ENCODE data around the gene TBC1D9B. TPM values are rescaled to one million over a fixed set of nuclear protein-coding genes. Genes with fewer than 3 reads are reported as not detected.

TBC1D9B gene
- 41.1 TPM for polyA plus RNA-seq (2013, experiment 1 of 2)
- 39.6 TPM for polyA plus RNA-seq (2013, experiment 2 of 2)

GRCh38 chr5:179907556-179908324 is at the start of gene TBC1D9B:
TSS of gene TBC1D9B (minus strand) at chr5:179907897. CDS start at chr5:179907821, 76 bp downstream.
- Histone ChIP-seq H2BK5ac (ENCODE audit: low read length) (peak within 1 kb of the TSS; percentile 6), H3K4ac (ENCODE audit: low read length) (peak within 1 kb of the TSS; percentile 79), H3K4me1 (ENCODE audit: control insufficient read depth in 2 of 2, insufficient read depth in 1 of 2, low read depth in 1 of 2, low read length in 2 of 2) (peaks cover 7 to 8% of the 10 kb centered on the region in 2 donors), H3K27ac (replicated peaks; ENCODE audit: low read length) (no peak within 1 kb of the TSS), H3K4me3 (ENCODE audit: low read length in 2 of 2) (peak within 1 kb of the TSS; percentile 81 to 97), H3K9ac (ENCODE audit: low read depth, low read length, poor library complexity) (peak within 1 kb of the TSS; percentile 99), H2BK15ac (ENCODE audit: low read length) (no peak within 1 kb of the TSS), H4K91ac (ENCODE audit: low read depth, low read length, poor library complexity) (no peak within 1 kb of the TSS), H2AK5ac (ENCODE audit: low read depth, low read length) (peak within 1 kb of the TSS; percentile 95), H3K27me3 (ENCODE audit: control insufficient read depth in 3 of 3, insufficient read depth in 3 of 3, low read depth in 1 of 3, low read length in 3 of 3) (no peaks in the 10 kb centered on the region), H2BK12ac (ENCODE audit: low read length) (no peak within 1 kb of the TSS), H3K79me1 (ENCODE audit: low read depth, low read length) (peaks cover 10% of the 10 kb centered on the region), H3K23ac (ENCODE audit: low read depth, low read length, poor library complexity) (peak within 1 kb of the TSS; percentile 97), H3K18ac (ENCODE audit: low read length) (peak within 1 kb of the TSS; percentile 98), H3K9me3 (replicated peaks in 1 of 2; ENCODE audit: control insufficient read depth in 2 of 2, insufficient read depth in 1 of 2, low read depth in 1 of 2, low read length in 2 of 2) (no peaks in the 10 kb centered on the region), H4K8ac (ENCODE audit: low read depth, low read length) (peak within 1 kb of the TSS; percentile 25), H3K4me2 (ENCODE audit: insufficient read depth, low read length, poor library complexity, severe bottlenecking) (peak within 1 kb of the TSS; percentile 92), H2BK120ac (ENCODE audit: low read depth, low read length) (no peak within 1 kb of the TSS), H3K14ac (ENCODE audit: low read length) (peak within 1 kb of the TSS; percentile 98), H2AFZ (ENCODE audit: low read length) (peak within 1 kb of the TSS; percentile 95), H3K36me3 (replicated peaks in 1 of 2; ENCODE audit: control insufficient read depth in 2 of 2, insufficient read depth in 2 of 2, low read length in 2 of 2) (peaks cover 17 to 32% of the 10 kb centered on the region in 2 donors)
- peak; percentile 67 for DNase-seq (ENCODE audit: low spot score)
- no CpG with 5 or more reads among the region's 105 CpGs for WGBS, 2 donors (ENCODE audit: extremely low coverage in 2 of 2, insufficient read length in 2 of 2, insufficient replicate concordance in 1 of 2)

- Histone ChIP-seq H3K27me3 (ENCODE audit: control insufficient read depth in 3 of 3, insufficient read depth in 3 of 3, low read depth in 1 of 3, low read length in 3 of 3) (no peaks in the 10 kb centered on the region), H2BK5ac (ENCODE audit: low read length) (no peak overlapping the region), H3K27ac (replicated peaks; ENCODE audit: low read length) (no peak overlapping the region), H3K79me1 (ENCODE audit: low read depth, low read length) (peaks cover 3% of the 10 kb centered on the region), H2BK120ac (ENCODE audit: low read depth, low read length) (no peak overlapping the region), H2AK5ac (ENCODE audit: low read depth, low read length) (no peak overlapping the region), H2AFZ (ENCODE audit: low read length) (no peak overlapping the region), H3K4me3 (ENCODE audit: low read length in 2 of 2) (no peak overlapping the region), H3K36me3 (replicated peaks in 1 of 2; ENCODE audit: control insufficient read depth in 2 of 2, insufficient read depth in 2 of 2, low read length in 2 of 2) (peaks cover 26 to 90% of the 10 kb centered on the region in 2 donors), H3K4ac (ENCODE audit: low read length) (no peak overlapping the region), H3K14ac (ENCODE audit: low read length) (no peak overlapping the region), H2BK12ac (ENCODE audit: low read length) (no peak overlapping the region), H4K91ac (ENCODE audit: low read depth, low read length, poor library complexity) (no peak overlapping the region), H3K18ac (ENCODE audit: low read length) (no peak overlapping the region), H2BK15ac (ENCODE audit: low read length) (no peak overlapping the region), H3K23ac (ENCODE audit: low read depth, low read length, poor library complexity) (no peak overlapping the region), H4K8ac (ENCODE audit: low read depth, low read length) (no peak overlapping the region), H3K4me1 (ENCODE audit: control insufficient read depth in 2 of 2, insufficient read depth in 1 of 2, low read depth in 1 of 2, low read length in 2 of 2) (no peaks in the 10 kb centered on the region), H3K9ac (ENCODE audit: low read depth, low read length, poor library complexity) (no peak overlapping the region), H3K9me3 (replicated peaks in 1 of 2; ENCODE audit: control insufficient read depth in 2 of 2, insufficient read depth in 1 of 2, low read depth in 1 of 2, low read length in 2 of 2) (peaks cover 0 to 24% of the 10 kb centered on the region in 2 donors), H3K4me2 (ENCODE audit: insufficient read depth, low read length, poor library complexity, severe bottlenecking) (no peak overlapping the region)
- no peak for DNase-seq (ENCODE audit: low spot score)
- no CpG with 5 or more reads among the region's 2 CpGs for WGBS, 2 donors (ENCODE audit: extremely low coverage in 2 of 2, insufficient read length in 2 of 2, insufficient replicate concordance in 1 of 2)
Measured at GRCh38 chr5:179955630-179956029, 47.9 kb upstream of the TBC1D9B start.

- Histone ChIP-seq H3K36me3 (replicated peaks in 1 of 2; ENCODE audit: control insufficient read depth in 2 of 2, insufficient read depth in 2 of 2, low read length in 2 of 2) (peaks cover 23 to 90% of the 10 kb centered on the region in 2 donors), H3K23ac (ENCODE audit: low read depth, low read length, poor library complexity) (no peak overlapping the region)
Measured at GRCh38 chr5:179955062-179955461, 47.4 kb upstream of the TBC1D9B start.

GRCh38 chr5:179954434-179954833 is 46.7 kb upstream of the TBC1D9B start:
- no peak overlapping the region for H4K91ac ChIP-seq (ENCODE audit: low read depth, low read length, poor library complexity)
- peaks cover 23 to 90% of the 10 kb centered on the region in 2 donors for H3K36me3 ChIP-seq (replicated peaks in 1 of 2; ENCODE audit: control insufficient read depth in 2 of 2, insufficient read depth in 2 of 2, low read length in 2 of 2)
- H2BK12ac ChIP-seq (ENCODE audit: low read length), result no peak overlapping the region
- H3K4me3 ChIP-seq (ENCODE audit: low read length in 2 of 2), result no peak overlapping the region
- H4K8ac ChIP-seq (ENCODE audit: low read depth, low read length), result no peak overlapping the region
- H2BK15ac ChIP-seq (ENCODE audit: low read length), result no peak overlapping the region
- H3K9me3 ChIP-seq (replicated peaks in 1 of 2; ENCODE audit: control insufficient read depth in 2 of 2, insufficient read depth in 1 of 2, low read depth in 1 of 2, low read length in 2 of 2), result peaks cover 0 to 24% of the 10 kb centered on the region in 2 donors
- no peak overlapping the region for H3K4me2 ChIP-seq (ENCODE audit: insufficient read depth, low read length, poor library complexity, severe bottlenecking)
- H2BK120ac ChIP-seq (ENCODE audit: low read depth, low read length), result no peak overlapping the region
- no peak overlapping the region for H3K9ac ChIP-seq (ENCODE audit: low read depth, low read length, poor library complexity)
- no peak overlapping the region for H3K23ac ChIP-seq (ENCODE audit: low read depth, low read length, poor library complexity)
- H2AFZ ChIP-seq (ENCODE audit: low read length), result no peak overlapping the region
- no CpG with 5 or more reads among the region's 6 CpGs for WGBS, 2 donors (ENCODE audit: extremely low coverage in 2 of 2, insufficient read length in 2 of 2, insufficient replicate concordance in 1 of 2)
- H3K27ac ChIP-seq (replicated peaks; ENCODE audit: low read length), result no peak overlapping the region
- H2AK5ac ChIP-seq (ENCODE audit: low read depth, low read length), result no peak overlapping the region
- no peak overlapping the region for H2BK5ac ChIP-seq (ENCODE audit: low read length)
- DNase-seq (ENCODE audit: low spot score), result no peak
- no peaks in the 10 kb centered on the region for H3K27me3 ChIP-seq (ENCODE audit: control insufficient read depth in 3 of 3, insufficient read depth in 3 of 3, low read depth in 1 of 3, low read length in 3 of 3)
- peaks cover 3% of the 10 kb centered on the region for H3K79me1 ChIP-seq (ENCODE audit: low read depth, low read length)
- no peaks in the 10 kb centered on the region for H3K4me1 ChIP-seq (ENCODE audit: control insufficient read depth in 2 of 2, insufficient read depth in 1 of 2, low read depth in 1 of 2, low read length in 2 of 2)
- H3K14ac ChIP-seq (ENCODE audit: low read length), result no peak overlapping the region
- no peak overlapping the region for H3K4ac ChIP-seq (ENCODE audit: low read length)
- no peak overlapping the region for H3K18ac ChIP-seq (ENCODE audit: low read length)

More at GRCh38 chr5:179955062-179955461, 47.4 kb upstream of the TBC1D9B start:
- H3K4ac ChIP-seq (ENCODE audit: low read length), result no peak overlapping the region
- H3K4me2 ChIP-seq (ENCODE audit: insufficient read depth, low read length, poor library complexity, severe bottlenecking), result no peak overlapping the region
- no peak overlapping the region for H4K91ac ChIP-seq (ENCODE audit: low read depth, low read length, poor library complexity)
- no peak overlapping the region for H2BK5ac ChIP-seq (ENCODE audit: low read length)
- no peak overlapping the region for H3K18ac ChIP-seq (ENCODE audit: low read length)
- WGBS, 2 donors (ENCODE audit: extremely low coverage in 2 of 2, insufficient read length in 2 of 2, insufficient replicate concordance in 1 of 2), result no CpG with 5 or more reads among the region's 6 CpGs
- H3K27ac ChIP-seq (replicated peaks; ENCODE audit: low read length), result no peak overlapping the region
- H3K4me3 ChIP-seq (ENCODE audit: low read length in 2 of 2), result no peak overlapping the region
- no peak overlapping the region for H4K8ac ChIP-seq (ENCODE audit: low read depth, low read length)
- no peak for DNase-seq (ENCODE audit: low spot score)
- H2BK15ac ChIP-seq (ENCODE audit: low read length), result no peak overlapping the region
- H3K27me3 ChIP-seq (ENCODE audit: control insufficient read depth in 3 of 3, insufficient read depth in 3 of 3, low read depth in 1 of 3, low read length in 3 of 3), result no peaks in the 10 kb centered on the region
- no peak overlapping the region for H3K9ac ChIP-seq (ENCODE audit: low read depth, low read length, poor library complexity)
- peaks cover 3% of the 10 kb centered on the region for H3K79me1 ChIP-seq (ENCODE audit: low read depth, low read length)
- peaks cover 0 to 24% of the 10 kb centered on the region in 2 donors for H3K9me3 ChIP-seq (replicated peaks in 1 of 2; ENCODE audit: control insufficient read depth in 2 of 2, insufficient read depth in 1 of 2, low read depth in 1 of 2, low read length in 2 of 2)
- no peak overlapping the region for H2AFZ ChIP-seq (ENCODE audit: low read length)
- no peak overlapping the region for H3K14ac ChIP-seq (ENCODE audit: low read length)
- no peaks in the 10 kb centered on the region for H3K4me1 ChIP-seq (ENCODE audit: control insufficient read depth in 2 of 2, insufficient read depth in 1 of 2, low read depth in 1 of 2, low read length in 2 of 2)
- no peak overlapping the region for H2AK5ac ChIP-seq (ENCODE audit: low read depth, low read length)
- H2BK12ac ChIP-seq (ENCODE audit: low read length), result no peak overlapping the region
- no peak overlapping the region for H2BK120ac ChIP-seq (ENCODE audit: low read depth, low read length)

Measured in neuronal stem cell (in vitro differentiated cells).